SK-N-MC (cell line): Measurements from ENCODE around the gene LVRN.

Experiments
- EZH2 ChIP-seq: fragments of 200-600 bp; sonication (generic); IDR thresholded peaks from one replicate; pipeline ENCODE4 v1.6.1; 2017; ENCODE audit warnings: antibody characterized with exemption
- POLR2AphosphoS5 ChIP-seq: IDR thresholded peaks from 2 replicates; pipeline ENCODE4 v1.6.1; 2012; ENCODE audit warnings: mild to moderate bottlenecking, low read depth, low read length, borderline replicate concordance

DNA sequence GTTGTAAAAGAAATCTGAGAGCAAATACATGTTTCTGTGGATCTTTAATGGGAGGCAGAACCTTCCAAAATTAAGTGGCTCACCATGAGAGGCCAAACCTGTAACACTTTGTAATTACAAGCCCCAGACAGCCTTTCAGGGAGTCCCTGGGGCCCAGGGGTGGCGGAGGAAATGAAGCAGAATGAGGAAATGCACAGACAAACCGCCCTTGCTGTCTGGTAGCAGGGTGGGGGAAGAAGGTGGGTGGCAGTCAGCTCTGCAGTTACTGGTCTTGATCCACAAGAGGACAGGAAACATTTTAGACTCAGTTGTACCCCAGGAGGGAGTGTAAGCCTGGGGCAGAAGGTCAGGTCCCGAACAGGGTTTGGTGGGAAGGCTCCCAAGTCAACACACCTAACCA is 76.5 kb downstream of the LVRN start:
- TF ChIP-seq POLR2AphosphoS5 = no peak
- TF ChIP-seq EZH2 = no peak
